ENCODE measurements around the gene SUFU.

The SUFU gene

DNA sequence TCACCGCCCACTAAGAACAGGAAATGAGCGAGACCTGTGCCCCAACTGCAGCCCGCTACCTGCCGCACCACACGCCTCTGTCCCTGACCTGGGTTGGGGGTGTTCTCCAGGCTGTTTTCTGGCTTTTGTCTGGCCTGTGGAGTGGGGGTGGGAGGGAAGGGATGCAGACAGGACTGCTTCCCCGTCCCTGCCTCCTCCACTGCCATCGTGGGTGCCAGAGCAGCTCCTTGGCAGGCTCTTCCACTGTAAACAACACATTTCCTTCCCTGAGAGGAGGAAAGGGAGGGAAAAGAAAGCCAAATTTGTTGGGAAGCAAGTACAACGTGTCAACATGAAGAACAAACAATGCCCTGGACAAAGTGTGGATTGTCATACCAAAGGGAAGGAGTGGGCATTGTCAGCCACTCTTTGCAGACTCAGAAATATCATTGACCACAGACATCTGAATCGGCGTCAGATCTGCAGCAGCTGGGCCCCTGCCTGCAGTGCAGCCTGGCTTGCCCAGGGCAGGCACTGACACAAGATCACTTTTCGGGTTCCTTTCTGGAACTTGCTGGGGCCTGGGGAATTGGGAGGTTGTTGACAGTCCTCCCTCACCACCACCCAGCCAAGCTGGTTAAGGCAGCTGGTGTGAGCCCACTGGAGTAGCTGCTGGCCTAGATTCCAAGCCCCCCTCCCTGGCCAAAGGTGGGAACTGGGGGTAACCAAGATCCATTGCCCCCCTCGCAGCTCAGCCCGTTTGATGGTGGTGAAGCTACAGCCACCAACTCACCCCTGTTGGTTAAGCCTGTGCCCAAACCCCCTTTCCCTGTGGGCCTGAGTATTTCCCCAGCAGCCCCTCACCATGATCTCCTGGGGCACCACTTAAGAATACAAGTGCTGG, 117.9 kb downstream of the SUFU start:
- DNase-seq: peak; percentile 39

DNA sequence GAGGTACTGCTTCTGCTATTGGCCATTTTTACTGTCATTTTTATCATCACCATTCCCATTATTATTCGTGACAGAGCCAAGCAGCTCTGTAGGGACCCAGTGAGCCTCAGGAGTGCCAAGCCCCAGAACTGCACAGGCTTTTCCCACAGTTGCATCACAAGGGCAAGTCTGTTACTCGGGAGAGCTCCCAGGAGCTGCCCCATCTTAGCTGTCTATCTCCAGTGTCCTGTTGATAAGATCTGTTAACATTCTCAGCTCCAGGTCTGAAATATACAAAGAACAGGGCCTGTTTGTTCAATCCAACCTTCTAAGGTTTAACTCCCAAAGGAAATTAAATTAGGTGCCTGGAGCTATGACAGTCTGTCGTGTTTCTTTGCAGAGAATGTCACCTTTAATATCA, 120.3 kb downstream of the SUFU start:
- no peak for DNase-seq

DNA sequence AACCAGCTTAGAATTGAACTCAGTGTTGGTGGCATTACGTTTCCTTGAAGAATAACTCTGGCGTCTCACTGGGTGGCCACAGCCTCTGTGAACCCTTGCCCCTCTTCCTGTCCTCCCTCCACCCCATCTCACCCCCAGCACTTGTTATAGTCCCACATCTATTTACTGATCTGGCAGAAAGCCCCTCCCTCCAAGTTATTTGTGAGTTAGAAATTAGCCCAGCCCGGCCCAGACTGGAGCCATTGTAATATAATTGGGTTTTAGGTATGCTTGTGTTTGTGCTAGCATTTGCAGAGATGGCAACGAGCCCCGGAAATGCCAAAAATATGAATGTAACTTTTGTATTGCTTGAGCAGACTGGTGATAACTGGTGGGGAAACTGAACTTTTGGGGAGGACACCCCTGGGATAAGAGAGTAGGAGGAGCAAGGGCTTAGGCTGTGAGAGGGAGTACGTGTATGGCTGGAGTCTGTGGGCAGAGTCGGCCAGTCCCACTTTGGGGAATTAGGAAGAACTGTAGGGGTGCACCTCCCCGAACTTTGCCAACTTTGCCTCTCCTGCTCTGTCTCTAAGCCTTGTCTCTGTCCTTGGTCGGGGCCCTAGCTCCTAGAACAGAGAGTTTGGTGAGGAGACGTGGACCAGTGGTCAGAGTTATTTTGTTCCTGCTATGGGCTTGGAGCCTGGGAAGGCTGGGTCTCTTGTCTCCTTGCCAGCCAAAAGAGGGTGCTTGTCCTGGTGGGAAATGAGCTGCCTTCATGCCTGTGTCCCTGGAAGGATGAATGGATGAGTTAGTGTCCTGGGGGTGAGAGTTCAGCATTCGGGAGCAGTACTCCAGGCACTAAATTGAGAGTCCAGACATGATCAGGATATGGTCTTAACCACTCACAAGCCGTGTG, 121.2 kb downstream of the SUFU start:
- no peak for DNase-seq

- DNase-seq: no peak
These were observed 122.4 kb downstream of the SUFU start for GRCh38 chr10:102626026-102626685.

- no peak for DNase-seq
These were observed 123.5 kb downstream of the SUFU start for GRCh38 chr10:102627291-102627735.

GRCh38 chr10:102627736-102628293, 124.0 kb downstream of the SUFU start:
- no peak for DNase-seq

GRCh38 chr10:102628451-102628911, 124.7 kb downstream of the SUFU start:
- no peak for DNase-seq

GRCh38 chr10:102629661-102630614, 126.2 kb downstream of the SUFU start:
- no peak for DNase-seq

DNA sequence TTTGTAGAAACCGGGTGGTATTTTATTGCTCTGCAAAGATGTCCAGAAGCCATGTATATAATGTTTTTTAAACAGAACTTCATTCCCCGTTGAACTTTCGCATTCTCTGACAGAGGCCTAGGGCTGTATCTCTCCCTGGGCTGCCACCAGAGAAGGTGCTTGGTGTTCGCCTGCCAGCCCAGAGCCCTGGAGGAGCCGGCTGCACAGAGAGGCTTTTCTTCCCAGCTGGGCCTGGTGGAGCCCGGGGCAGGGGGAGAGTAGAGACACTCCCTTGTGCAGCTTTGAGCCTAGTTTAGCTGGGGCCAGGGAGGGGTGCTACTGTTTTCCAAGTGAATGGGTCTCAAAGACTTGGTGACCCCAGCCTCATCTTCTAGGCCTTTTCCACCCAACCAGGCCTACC, 126.9 kb downstream of the SUFU start:
- DNase-seq: no peak

DNA sequence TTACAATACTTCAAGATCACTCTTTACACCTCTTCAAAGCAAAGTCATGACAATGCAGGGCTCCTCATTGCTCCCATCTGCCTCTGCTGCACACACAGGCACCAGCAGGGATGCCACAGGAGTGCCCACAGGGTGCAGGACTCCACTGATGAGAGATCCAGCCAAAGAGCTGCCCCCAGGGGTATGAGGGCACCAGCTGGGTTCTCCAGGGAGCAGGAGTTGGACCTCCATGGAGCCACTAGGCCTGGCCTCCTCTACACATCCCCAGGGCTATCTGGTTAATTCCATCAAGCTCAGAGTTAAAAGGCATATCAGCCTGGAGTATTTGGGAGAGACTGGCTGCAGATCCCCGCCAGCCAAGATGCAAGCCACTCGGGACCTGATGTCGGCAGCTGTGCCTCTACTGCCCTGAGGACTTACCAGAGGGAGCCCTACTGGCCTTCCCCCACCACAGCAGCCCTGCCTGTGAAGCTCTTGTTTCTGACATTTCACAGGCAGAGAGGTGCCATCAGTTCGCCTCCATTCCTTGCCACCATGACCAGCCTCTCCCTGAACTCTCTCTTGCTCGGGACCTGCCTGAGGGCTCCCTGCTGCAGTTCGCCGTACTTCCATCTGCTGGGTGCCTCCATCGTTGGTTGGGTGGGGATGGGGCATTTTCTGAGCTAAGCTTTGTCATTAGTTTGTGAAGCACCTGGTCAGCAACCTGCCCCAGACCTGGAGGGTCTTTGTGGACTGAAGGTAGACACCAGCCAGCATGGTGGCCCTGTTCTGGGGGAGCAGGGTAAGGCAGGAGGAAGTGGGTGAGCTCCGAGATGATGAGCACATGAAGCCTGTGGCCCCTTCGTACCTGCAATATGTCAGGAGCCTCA, 128.0 kb downstream of the SUFU start:
- no peak for DNase-seq

DNA sequence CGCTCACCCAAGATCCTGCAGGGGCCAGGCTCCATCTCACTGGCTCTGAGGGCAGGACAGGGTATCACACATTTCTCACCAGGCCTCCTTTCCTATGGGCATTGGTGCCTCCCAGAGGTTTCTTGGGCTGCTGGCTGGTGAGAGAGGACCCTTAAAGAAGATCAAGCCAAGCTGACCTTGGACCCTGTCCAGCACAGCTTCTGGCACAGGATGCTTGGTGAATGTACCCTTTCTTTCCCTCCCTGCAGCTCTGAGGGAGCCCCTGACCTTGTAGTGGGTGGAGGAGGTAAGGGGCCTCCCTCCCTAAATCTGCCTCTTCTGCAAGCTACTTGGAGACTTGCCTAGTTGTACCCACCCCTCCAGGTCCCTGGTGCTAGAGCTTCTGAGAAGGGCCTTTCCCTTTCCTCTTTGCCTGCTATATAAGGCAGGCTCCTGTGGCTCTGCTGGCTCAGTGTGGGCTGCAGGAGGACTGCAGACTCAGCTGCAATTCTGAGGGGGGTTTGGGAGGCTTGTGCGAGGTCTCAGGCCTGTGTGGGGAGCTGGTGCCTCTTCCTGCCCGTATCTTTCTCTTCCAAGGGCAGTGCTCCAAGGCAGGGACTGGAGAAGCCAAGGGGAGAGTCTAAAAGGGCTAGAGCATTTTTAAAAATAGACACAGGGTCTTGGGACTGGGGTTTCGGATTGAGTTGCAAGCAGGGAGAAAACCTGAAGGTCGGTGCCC, 128.8 kb downstream of the SUFU start:
- peak; percentile 68 for DNase-seq

DNA sequence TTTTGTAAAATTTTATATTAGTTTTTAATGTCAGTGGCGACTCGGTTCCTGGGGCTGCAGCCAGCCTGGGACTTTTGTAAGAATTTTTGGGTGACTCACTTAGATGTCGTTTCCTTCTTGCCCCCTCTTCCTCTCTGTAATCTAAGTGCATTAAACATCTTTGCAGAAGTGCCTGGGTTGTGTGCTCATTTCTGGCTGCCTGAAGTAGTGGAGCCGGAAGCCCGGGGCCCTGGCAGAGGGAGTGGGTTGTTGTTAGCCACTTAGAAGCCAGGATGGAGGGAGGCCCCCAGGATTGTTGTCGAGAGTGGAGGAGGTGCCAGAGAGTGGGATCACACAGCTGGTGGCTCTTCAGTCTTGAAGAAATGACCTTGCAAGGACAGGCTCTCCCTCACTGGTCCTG, 129.5 kb downstream of the SUFU start:
- DNase-seq: peak; percentile 80

- no peak for DNase-seq
These were observed 130.1 kb downstream of the SUFU start for GRCh38 chr10:102633848-102634247.

- DNase-seq: no peak
These were observed 130.9 kb downstream of the SUFU start for GRCh38 chr10:102634686-102635085.

- peak; percentile 57 for DNase-seq
These were observed 131.6 kb downstream of the SUFU start for GRCh38 chr10:102635377-102635776.

- no peak for DNase-seq
These were observed 135.8 kb downstream of the SUFU start for GRCh38 chr10:102639537-102639936.

- DNase-seq: no peak
These were observed 137.6 kb downstream of the SUFU start for GRCh38 chr10:102641402-102641801.

DNA sequence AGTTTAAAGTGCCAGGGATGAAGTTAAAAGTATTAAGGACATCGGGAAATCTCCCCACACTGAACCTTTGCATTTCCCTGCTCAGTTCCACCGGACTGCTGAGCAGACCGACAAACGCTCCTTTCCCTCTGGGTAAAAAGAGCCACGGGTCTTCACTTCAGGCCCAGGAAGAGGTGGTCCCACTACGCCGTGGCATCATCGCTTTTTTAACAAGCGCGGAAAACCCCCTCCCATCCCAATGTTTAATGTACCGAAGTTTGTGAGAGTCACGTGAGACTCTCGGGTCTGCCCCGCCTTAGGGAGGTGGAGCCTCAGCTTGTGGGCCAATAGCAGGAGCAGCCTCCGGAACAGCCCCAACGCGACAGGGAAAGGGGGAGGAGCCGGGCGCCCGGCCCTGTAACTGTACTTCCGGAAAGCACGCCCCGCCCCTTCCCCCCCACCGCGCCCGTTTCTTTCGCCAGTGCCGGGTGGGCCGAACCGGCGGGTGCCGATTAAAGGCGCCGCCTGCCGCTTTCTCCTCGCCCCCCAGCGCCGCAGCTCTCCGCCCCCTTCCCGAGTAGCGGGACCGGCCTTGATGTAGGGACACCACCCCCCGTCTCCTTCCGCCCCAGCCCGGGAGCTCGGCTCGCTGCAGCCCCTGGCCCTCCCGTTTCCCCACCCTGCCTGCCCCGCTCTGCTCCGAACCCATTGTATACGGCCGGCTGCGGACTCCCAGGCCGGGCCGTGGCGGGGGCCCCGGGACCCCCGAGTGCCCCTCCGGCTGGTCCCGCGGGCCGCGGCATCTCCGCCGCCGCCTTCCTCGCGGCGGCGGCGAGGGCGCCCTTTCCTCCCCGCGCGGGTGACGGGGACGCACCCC, 138.3 kb downstream of the SUFU start:
- peak; percentile 99 for DNase-seq
